Activated T-helper 2 cell treated with anti-CD3 and anti-CD28 coated beads, Interferon-gamma antibody, Interleukin-2, Interleukin-4, amounts not matched to agents 10 μg/mL and 5 μg/mL and 100 μg/mL, durations not matched to agents 14 hours and 24 hours and 36 hours (primary cell): ENCODE data around the gene AVEN. TPM values are rescaled to one million over a fixed set of nuclear protein-coding genes. Genes with fewer than 3 reads are reported as not detected.
"Not testable (repeated sequence)": the region's sequence is repeated elsewhere in the genome, so short reads cannot be mapped to it uniquely, and the experiment has no call there.

Experiments
- DNase-seq: peaks from one replicate; pipeline ENCODE4 v3.0.0; 2021; ENCODE audit warnings: low spot score
- H3K27ac Mint-ChIP-seq: one replicate; pipeline ENCODE4 v1.8.0; 2021; ENCODE audit warnings: mixed read lengths
- H3K27me3 Mint-ChIP-seq: one replicate; pipeline ENCODE4 v1.8.0; 2021; ENCODE audit warnings: low read depth, mixed read lengths
- H3K36me3 Mint-ChIP-seq: one replicate; pipeline ENCODE4 v1.8.0; 2021; ENCODE audit warnings: low read depth, mixed read lengths
- H3K4me1 Mint-ChIP-seq: one replicate; pipeline ENCODE4 v1.8.0; 2021; ENCODE audit warnings: low read depth, mixed read lengths
- H3K4me3 Mint-ChIP-seq: one replicate; pipeline ENCODE4 v1.8.0; 2021; ENCODE audit warnings: low read depth, mild to moderate bottlenecking, moderate library complexity, mixed read lengths
- H3K9me3 Mint-ChIP-seq: one replicate; pipeline ENCODE4 v1.8.0; 2021; ENCODE audit warnings: mixed read lengths
- intact Hi-C: fragments of 100-400 bp; cut with micrococcal nuclease; formaldehyde crosslinking; loops from one replicate; pipeline ENCODE4 v1.15.1; 2023
- total RNA-seq: library from RNA; stranded (reverse); gene quantifications from 2 replicates; pipeline ENCODE4 v1.2.3, GENCODE V29; 2022

AVEN gene
- total RNA-seq, 1 donor from 2014 or later: 19.8 TPM

DNA sequence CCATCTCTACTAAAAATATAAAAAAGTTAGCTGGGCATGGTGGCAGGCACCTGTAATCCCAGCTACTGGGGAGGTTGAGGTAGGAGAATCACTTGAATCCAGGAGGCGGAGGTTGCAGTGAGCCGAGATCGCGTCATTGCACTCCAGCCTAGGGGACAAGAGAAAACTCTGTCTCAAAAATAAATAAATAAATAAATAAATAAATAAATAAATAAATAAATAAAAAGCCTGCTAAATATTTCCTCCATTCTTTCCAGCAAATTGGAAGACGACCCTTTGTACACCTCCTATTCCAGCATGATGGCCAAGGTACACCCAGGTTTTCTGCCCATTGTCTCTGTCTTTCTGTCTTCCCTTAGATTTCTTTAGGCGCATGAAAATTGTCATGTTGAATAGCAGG is 219.5 kb downstream of the AVEN start:
- intact Hi-C loops, H3K27ac Mint-ChIP-seq, H3K4me1 Mint-ChIP-seq, H3K9me3 Mint-ChIP-seq, H3K27me3 Mint-ChIP-seq, H3K4me3 Mint-ChIP-seq, DNase-seq, H3K36me3 Mint-ChIP-seq: not testable (repeated sequence)

Other genes starting within 250 kb of the AVEN start
- not detected in 2 replicates for gene CHRM5, start 70.7 kb downstream of the AVEN start, total RNA-seq
- 66.8 and 68.0 TPM in 2 replicates for gene EMC7, start 62.7 kb upstream of the AVEN start, total RNA-seq
- 3.4 and 3.7 TPM in 2 replicates for gene PGBD4, start 62.9 kb upstream of the AVEN start, total RNA-seq
- 42.0 and 42.3 TPM in 2 replicates for gene KATNBL1, start 170.9 kb upstream of the AVEN start, total RNA-seq
- gene EMC4, start 185.8 kb upstream of the AVEN start, total RNA-seq: 90.4 and 97.3 TPM in 2 replicates